Astrocyte (in vitro differentiated cells and primary cell): Measurements from ENCODE around the gene BCL2L1. TPM values are rescaled to one million over a fixed set of nuclear protein-coding genes. Genes with fewer than 3 reads are reported as not detected.

ENCODE experiments used
- DNase-seq: peaks from one replicate; pipeline ENCODE4 v3.0.0-alpha.2; 2010; ENCODE audit warnings: low read depth
- FAIRE-seq: peaks from 2 replicates; lab custom pipeline; 2011; peaks lifted over from hg19 to GRCh38; lab: Jason Lieb, UNC
- H2AFZ ChIP-seq: 2 replicates; pipeline ENCODE4 v1.6.0; 2012; ENCODE audit warnings: low read depth, low read length, inconsistent platforms
- H3K27ac ChIP-seq: 2 replicates; pipeline ENCODE4 v1.5.1; 2011; ENCODE audit warnings: low read depth, low read length, inconsistent platforms
- H3K27me3 ChIP-seq: 2 replicates; pipeline ENCODE4 v1.6.0; 2011; ENCODE audit warnings: low read length, inconsistent platforms; ENCODE audit not compliant: insufficient read depth
- H3K36me3 ChIP-seq: 2 replicates; pipeline ENCODE4 v1.5.1; 2011; ENCODE audit warnings: low read length, inconsistent platforms; ENCODE audit not compliant: insufficient read depth
- H3K4me1 ChIP-seq: 2 replicates; pipeline ENCODE4 v1.5.1; 2011; ENCODE audit warnings: low read length, inconsistent platforms; ENCODE audit not compliant: insufficient read depth
- H3K4me2 ChIP-seq: 2 replicates; pipeline ENCODE4 v1.6.0; 2012; ENCODE audit warnings: low read length, inconsistent platforms
- H3K4me3 ChIP-seq: 2 replicates; pipeline ENCODE4 v1.5.1; 2011; ENCODE audit warnings: low read depth, mild to moderate bottlenecking, low read length, inconsistent platforms; ENCODE audit not compliant: insufficient read depth
- H3K79me2 ChIP-seq: 2 replicates; pipeline ENCODE4 v1.6.0; 2012; ENCODE audit warnings: mild to moderate bottlenecking, low read length, inconsistent platforms; ENCODE audit not compliant: insufficient read depth
- H3K9ac ChIP-seq: 2 replicates; pipeline ENCODE4 v1.6.0; 2012; ENCODE audit warnings: mild to moderate bottlenecking, low read length, inconsistent platforms
- H3K9me3 ChIP-seq: 2 replicates; pipeline ENCODE4 v1.5.1; 2012; ENCODE audit warnings: low read depth, mild to moderate bottlenecking, low read length, inconsistent platforms; ENCODE audit not compliant: insufficient read depth
- H4K20me1 ChIP-seq: 2 replicates; pipeline ENCODE4 v1.6.0; 2012; ENCODE audit warnings: low read length, inconsistent platforms; ENCODE audit not compliant: insufficient read depth
- H3K27ac Mint-ChIP-seq: one replicate; pipeline ENCODE4 v1.8.0; 2021; ENCODE audit warnings: mild to moderate bottlenecking, mixed read lengths; ENCODE audit not compliant: unreplicated experiment
- H3K27me3 Mint-ChIP-seq: one replicate; pipeline ENCODE4 v1.8.0; 2021; ENCODE audit warnings: low read depth, mixed read lengths; ENCODE audit not compliant: unreplicated experiment
- H3K36me3 Mint-ChIP-seq: one replicate; pipeline ENCODE4 v1.8.0; 2021; ENCODE audit warnings: low read depth, mixed read lengths; ENCODE audit not compliant: unreplicated experiment
- H3K4me1 Mint-ChIP-seq: one replicate; pipeline ENCODE4 v1.8.0; 2021; ENCODE audit warnings: low read depth, mixed read lengths; ENCODE audit not compliant: unreplicated experiment
- H3K4me3 Mint-ChIP-seq: one replicate; pipeline ENCODE4 v1.8.0; 2021; ENCODE audit warnings: mild to moderate bottlenecking, moderate library complexity, mixed read lengths; ENCODE audit not compliant: unreplicated experiment
- H3K9me3 Mint-ChIP-seq: one replicate; pipeline ENCODE4 v1.8.0; 2021; ENCODE audit warnings: mild to moderate bottlenecking, mixed read lengths; ENCODE audit not compliant: unreplicated experiment
- CTCF ChIP-seq: IDR thresholded peaks from 2 replicates; pipeline ENCODE4 v1.5.1; 2011; ENCODE audit warnings: low read depth, mild to moderate bottlenecking, inconsistent platforms, low read length, moderate library complexity; ENCODE audit not compliant: insufficient read depth
- EZH2 ChIP-seq: IDR thresholded peaks from 2 replicates; pipeline ENCODE4 v1.6.1; 2012; ENCODE audit warnings: mild to moderate bottlenecking, low read length, inconsistent platforms; ENCODE audit not compliant: insufficient read depth
- total RNA-seq: library from RNA; stranded (reverse); gene quantifications from 2 replicates; pipeline ENCODE4 v1.2.1, GENCODE V29; 2021

Gene BCL2L1
- total RNA-seq, 1 donor from 2014 or later: 149 TPM

- TF ChIP-seq EZH2 (no peak), CTCF (no peak)
- peaks cover 29% of the 10 kb centered on the region for H3K36me3 ChIP-seq
- peaks cover 22% of the 10 kb centered on the region for H3K4me1 ChIP-seq
- Mint-ChIP-seq H3K4me3 (no peak overlapping the region), H3K27me3 (no peaks in the 10 kb centered on the region), H3K9me3 (peaks cover 3% of the 10 kb centered on the region), H3K36me3 (peaks cover 45% of the 10 kb centered on the region), H3K4me1 (peaks cover 48% of the 10 kb centered on the region), H3K27ac (peak overlapping the region; percentile 51)
- peak overlapping the region; percentile 36 for H3K4me3 ChIP-seq
- H3K9me3 ChIP-seq: no peaks in the 10 kb centered on the region
- DNase-seq (peak; percentile 85), FAIRE-seq (no peak)
- no peaks in the 10 kb centered on the region for H3K27me3 ChIP-seq
- peak overlapping the region; percentile 69 for H3K4me2 ChIP-seq
- H3K79me2 ChIP-seq: peaks cover 92% of the 10 kb centered on the region
- H4K20me1 ChIP-seq: no peaks in the 10 kb centered on the region
- H3K27ac ChIP-seq: peak overlapping the region; percentile 85
- H2AFZ ChIP-seq: no peak overlapping the region
- H3K9ac ChIP-seq: peak overlapping the region; percentile 67
These were observed 18.2 kb downstream of the BCL2L1 start for GRCh38 chr20:31704225-31705119.

- Mint-ChIP-seq H3K9me3 (peaks cover 3% of the 10 kb centered on the region), H3K36me3 (peaks cover 30% of the 10 kb centered on the region), H3K27ac (peak overlapping the region; percentile 43), H3K4me3 (peak overlapping the region; percentile 37), H3K4me1 (peaks cover 53% of the 10 kb centered on the region), H3K27me3 (no peaks in the 10 kb centered on the region)
- DNase-seq (no peak), FAIRE-seq (no peak)
- H4K20me1 ChIP-seq: no peaks in the 10 kb centered on the region
- no peak overlapping the region for H3K4me2 ChIP-seq
- H2AFZ ChIP-seq: no peak overlapping the region
- H3K27me3 ChIP-seq: no peaks in the 10 kb centered on the region
- H3K4me1 ChIP-seq: peaks cover 35% of the 10 kb centered on the region
- no peaks in the 10 kb centered on the region for H3K9me3 ChIP-seq
- H3K27ac ChIP-seq: no peak overlapping the region
- peaks cover 93% of the 10 kb centered on the region for H3K79me2 ChIP-seq
- H3K4me3 ChIP-seq: no peak overlapping the region
- TF ChIP-seq CTCF (no peak), EZH2 (no peak)
- peaks cover 12% of the 10 kb centered on the region for H3K36me3 ChIP-seq
- H3K9ac ChIP-seq: no peak overlapping the region
These were observed 21.1 kb downstream of the BCL2L1 start for GRCh38 chr20:31701591-31701990.

GRCh38 chr20:31700747-31701146 lies 21.9 kb downstream of the BCL2L1 start:
- no peak overlapping the region for H2AFZ ChIP-seq

More at GRCh38 chr20:31700747-31701146, 21.9 kb downstream of the BCL2L1 start:
- no peaks in the 10 kb centered on the region for H3K27me3 ChIP-seq
- no peak for TF ChIP-seq CTCF
- TF ChIP-seq EZH2: no peak
- H3K27ac ChIP-seq: no peak overlapping the region
- H3K4me3 Mint-ChIP-seq: no peak overlapping the region
- H3K27ac Mint-ChIP-seq: peak overlapping the region; percentile 41
- peaks cover 57% of the 10 kb centered on the region for H3K4me1 Mint-ChIP-seq
- peaks cover 42% of the 10 kb centered on the region for H3K4me1 ChIP-seq
- H3K27me3 Mint-ChIP-seq: no peaks in the 10 kb centered on the region
- DNase-seq (no peak), FAIRE-seq (no peak)
- no peak overlapping the region for H3K4me3 ChIP-seq
- peaks cover 3% of the 10 kb centered on the region for H3K9me3 Mint-ChIP-seq
- H3K4me2 ChIP-seq: no peak overlapping the region
- H3K9me3 ChIP-seq: no peaks in the 10 kb centered on the region
- no peak overlapping the region for H3K9ac ChIP-seq
- peaks cover 4% of the 10 kb centered on the region for H3K36me3 ChIP-seq
- peaks cover 29% of the 10 kb centered on the region for H3K36me3 Mint-ChIP-seq
- no peaks in the 10 kb centered on the region for H4K20me1 ChIP-seq
- H3K79me2 ChIP-seq: peaks cover 93% of the 10 kb centered on the region
